Activated CD8-positive, alpha-beta T cell treated with anti-CD3 and anti-CD28 coated beads, Interleukin-2, amount 10 ng/mL, durations not matched to agents 7 days and 5 days (primary cell): Measurements from ENCODE around the gene SYNGR2. TPM values are rescaled to one million over a fixed set of nuclear protein-coding genes. Genes with fewer than 3 reads are reported as not detected.
A peak's percentile ranks its signal among the peaks of the same experiment; 100 is the strongest.
"Not testable (repeated sequence)": the region's sequence is repeated elsewhere in the genome, so short reads cannot be mapped to it uniquely, and the experiment has no call there.

ENCODE experiments used
- ATAC-seq: fragments of 150-1000 bp; cut with Tn5 transposase; one replicate; pipeline ENCODE4 v1.10.0; 2021; ENCODE audit warnings: moderate library complexity
- CTCF ChIA-PET: fragments of 350-600 bp; sonication (Branson Sonifier 250); formaldehyde crosslinking; loops from one replicate; lab custom pipeline; 2021; ENCODE audit warnings: antibody characterized with exemption; lab: Charles Lee
- POLR2A ChIA-PET: fragments of 350-600 bp; sonication (Branson Sonifier 250); formaldehyde crosslinking; loops from one replicate; lab custom pipeline; 2021; ENCODE audit warnings: antibody characterized with exemption; lab: Charles Lee
- DNase-seq: peaks from one replicate; pipeline ENCODE4 v3.0.0-alpha.2; 2020
- H3K27ac Mint-ChIP-seq: one replicate; pipeline ENCODE4 v1.8.0; 2021; ENCODE audit warnings: mild to moderate bottlenecking, mixed read lengths
- H3K27me3 Mint-ChIP-seq: one replicate; pipeline ENCODE4 v1.8.0; 2021; ENCODE audit warnings: low read depth, mixed read lengths
- H3K36me3 Mint-ChIP-seq: one replicate; pipeline ENCODE4 v1.8.0; 2021; ENCODE audit warnings: low read depth, mixed read lengths
- H3K4me1 Mint-ChIP-seq: one replicate; pipeline ENCODE4 v1.8.0; 2021; ENCODE audit warnings: low read depth, mixed read lengths
- H3K4me3 Mint-ChIP-seq: one replicate; pipeline ENCODE4 v1.8.0; 2021; ENCODE audit warnings: mild to moderate bottlenecking, mixed read lengths
- H3K9me3 Mint-ChIP-seq: one replicate; pipeline ENCODE4 v1.8.0; 2022; ENCODE audit warnings: mixed read lengths; ENCODE audit not compliant: insufficient read depth
- total RNA-seq, 2 experiments: library from RNA; stranded (reverse); gene quantifications; one replicate each; pipeline ENCODE4 v1.2.3, GENCODE V29; 2021

Gene SYNGR2
- total RNA-seq, 2 experiments from 2014 or later = 41.1 to 44.3 TPM

- ATAC-seq (no peak), DNase-seq (no peak)
- H3K9me3 Mint-ChIP-seq = no peaks in the 10 kb centered on the region
- CTCF ChIA-PET = interaction anchor here (1.4 kb wide), 1 partner anchor 31 kb away, joined by 3 read pairs; no protein-coding TSS in a partner anchor
- POLR2A ChIA-PET = interaction anchor here (0.9 to 1.0 kb wide), 2 partner anchors 19 to 37 kb away, joined by 3 to 4 read pairs; no protein-coding TSS in a partner anchor
- H3K4me3 Mint-ChIP-seq = no peak overlapping the region
- H3K4me1 Mint-ChIP-seq = peaks cover 9% of the 10 kb centered on the region
- no peak overlapping the region for H3K27ac Mint-ChIP-seq
- H3K27me3 Mint-ChIP-seq = no peaks in the 10 kb centered on the region
- H3K36me3 Mint-ChIP-seq = no peaks in the 10 kb centered on the region
These were observed 3.4 kb upstream of the SYNGR2 start for GRCh38 chr17:78164748-78165607.

- Mint-ChIP-seq H3K4me3 (no peak overlapping the region), H3K4me1 (peaks cover 22% of the 10 kb centered on the region), H3K27ac (no peak overlapping the region), H3K9me3 (no peaks in the 10 kb centered on the region), H3K27me3 (no peaks in the 10 kb centered on the region), H3K36me3 (no peaks in the 10 kb centered on the region)
- DNase-seq (no peak), ATAC-seq (no peak)
- ChIA-PET POLR2A (no interaction called here), CTCF (no interaction called here)
These were observed 2.0 kb upstream of the SYNGR2 start for GRCh38 chr17:78166416-78166815.

- Mint-ChIP-seq H3K36me3 (peaks cover 18% of the 10 kb centered on the region), H3K4me3 (peak overlapping the region; percentile 69), H3K27ac (peak overlapping the region; percentile 46), H3K27me3 (no peaks in the 10 kb centered on the region), H3K9me3 (no peaks in the 10 kb centered on the region), H3K4me1 (peaks cover 49% of the 10 kb centered on the region)
- DNase-seq (peak; percentile 41), ATAC-seq (peak; percentile 43)
- ChIA-PET CTCF (interaction anchor here (1.2 kb wide), 1 partner anchor 150 kb away, joined by 3 read pairs; no protein-coding TSS in a partner anchor), POLR2A (interaction anchor here (0.6 kb wide), 1 partner anchor 45 kb away, joined by 4 read pairs; no protein-coding TSS in a partner anchor)
These were observed 767 bp downstream of the SYNGR2 start for GRCh38 chr17:78168903-78169793.

DNA sequence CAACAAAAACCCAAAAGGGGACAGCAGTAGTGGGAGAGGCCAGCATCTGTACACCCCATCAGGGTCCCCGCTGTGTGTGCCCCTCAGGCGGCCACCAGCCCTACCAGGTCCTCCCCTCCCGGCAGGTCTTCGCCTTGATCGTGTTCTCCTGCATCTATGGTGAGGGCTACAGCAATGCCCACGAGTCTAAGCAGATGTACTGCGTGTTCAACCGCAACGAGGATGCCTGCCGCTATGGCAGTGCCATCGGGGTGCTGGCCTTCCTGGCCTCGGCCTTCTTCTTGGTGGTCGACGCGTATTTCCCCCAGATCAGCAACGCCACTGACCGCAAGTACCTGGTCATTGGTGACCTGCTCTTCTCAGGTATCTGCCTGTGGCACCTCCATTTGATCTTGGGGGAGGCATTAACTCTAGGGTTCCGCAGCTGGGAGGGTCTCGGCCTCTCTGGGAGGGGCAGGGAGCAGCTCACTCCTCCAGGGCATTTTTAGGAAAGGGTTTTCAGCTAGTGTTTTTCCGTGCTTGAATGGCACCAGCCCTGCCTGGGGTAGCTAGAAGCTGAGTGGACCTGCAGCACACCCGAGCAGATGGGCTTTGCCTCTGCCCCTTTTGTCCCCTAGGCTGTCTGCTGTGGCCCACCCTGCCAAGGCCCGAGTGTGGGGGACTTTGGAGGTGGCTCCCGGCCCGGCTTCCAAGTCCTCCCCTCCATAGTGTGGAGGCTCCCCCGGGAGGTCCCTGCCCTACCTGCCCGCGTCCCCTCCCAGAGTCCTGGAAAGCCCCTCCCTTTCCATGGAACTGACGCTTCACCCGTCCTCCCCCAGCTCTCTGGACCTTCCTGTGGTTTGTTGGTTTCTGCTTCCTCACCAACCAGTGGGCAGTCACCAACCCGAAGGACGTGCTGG lies 2.6 kb downstream of the SYNGR2 start:
- ChIA-PET POLR2A (interaction anchor here (1.2 kb wide), 1 partner anchor 16 kb away, joined by 3 read pairs; the partner anchor contains the start of gene TK1), CTCF (interaction anchor here (1.3 kb wide), 1 partner anchor 33 kb away, joined by 4 read pairs; no protein-coding TSS in a partner anchor)
- no peak overlapping the region for H3K4me3 Mint-ChIP-seq
- no peak overlapping the region for H3K27ac Mint-ChIP-seq
- no peaks in the 10 kb centered on the region for H3K27me3 Mint-ChIP-seq
- ATAC-seq = no peak
- no peaks in the 10 kb centered on the region for H3K9me3 Mint-ChIP-seq
- H3K4me1 Mint-ChIP-seq = peaks cover 60% of the 10 kb centered on the region
- no peak for DNase-seq
- peaks cover 26% of the 10 kb centered on the region for H3K36me3 Mint-ChIP-seq

- not testable (repeated sequence) for H3K9me3 Mint-ChIP-seq, ATAC-seq, H3K27me3 Mint-ChIP-seq, DNase-seq, H3K4me3 Mint-ChIP-seq
- POLR2A ChIA-PET = interaction anchor here (1.2 kb wide), 1 partner anchor 15 kb away, joined by 3 read pairs; the partner anchor contains the start of gene TK1
- H3K27ac Mint-ChIP-seq = peak overlapping the region; percentile 82
- peaks cover 68% of the 10 kb centered on the region for H3K4me1 Mint-ChIP-seq
- CTCF ChIA-PET = interaction anchor here (1.2 to 1.3 kb wide), 2 partner anchors 32 to 34 kb away, joined by 3 to 4 read pairs; no protein-coding TSS in a partner anchor
- peaks cover 29% of the 10 kb centered on the region for H3K36me3 Mint-ChIP-seq
These were observed 3.3 kb downstream of the SYNGR2 start for GRCh38 chr17:78171591-78172248.

GRCh38 chr17:78172249-78173051 lies 4.1 kb downstream of the SYNGR2 start:
- H3K27ac Mint-ChIP-seq = peak overlapping the region; percentile 82
- H3K9me3 Mint-ChIP-seq = no peaks in the 10 kb centered on the region
- H3K4me1 Mint-ChIP-seq = peaks cover 74% of the 10 kb centered on the region
- ATAC-seq = no peak
- no peak overlapping the region for H3K4me3 Mint-ChIP-seq
- ChIA-PET CTCF (interaction anchor here (0.9 to 1.2 kb wide), 2 partner anchors 32 to 34 kb away, joined by 3 read pairs; no protein-coding TSS in a partner anchor), POLR2A (interaction anchor here (1.2 kb wide), 1 partner anchor 14 kb away, joined by 3 read pairs; the partner anchor contains the start of gene TK1)
- H3K27me3 Mint-ChIP-seq = no peaks in the 10 kb centered on the region
- no peak for DNase-seq
- peaks cover 35% of the 10 kb centered on the region for H3K36me3 Mint-ChIP-seq

GRCh38 chr17:78173097-78173715 lies 4.8 kb downstream of the SYNGR2 start:
- H3K36me3 Mint-ChIP-seq = peaks cover 35% of the 10 kb centered on the region
- no peaks in the 10 kb centered on the region for H3K27me3 Mint-ChIP-seq
- no peaks in the 10 kb centered on the region for H3K9me3 Mint-ChIP-seq
- DNase-seq = peak; percentile 48
- peaks cover 71% of the 10 kb centered on the region for H3K4me1 Mint-ChIP-seq
- peak; percentile 21 for ATAC-seq
- ChIA-PET CTCF (interaction anchor here (0.9 to 4.6 kb wide), 3 partner anchors 33 to 45 kb away, joined by 3 to 31 read pairs (median 3); partner anchors contain the start of genes TMC6 and TMC8), POLR2A (interaction anchor here (0.6 to 2.3 kb wide), 2 partner anchors 31 to 1420 kb away, joined by 3 to 6 read pairs; no protein-coding TSS in a partner anchor)
- H3K27ac Mint-ChIP-seq = peak overlapping the region; percentile 82
- no peak overlapping the region for H3K4me3 Mint-ChIP-seq

GRCh38 chr17:78174346-78174869 lies 6.0 kb downstream of the SYNGR2 start:
- ChIA-PET POLR2A (interaction anchor here (2.3 kb wide), 1 partner anchor 33 kb away, joined by 6 read pairs; no protein-coding TSS in a partner anchor), CTCF (interaction anchor here (0.7 to 4.6 kb wide), 7 partner anchors 9 to 154 kb away, joined by 3 to 31 read pairs (median 7); partner anchors contain the start of genes AFMID, TK1, TMC6 and TMC8)
- Mint-ChIP-seq H3K27ac (peak overlapping the region; percentile 82), H3K4me1 (peaks cover 73% of the 10 kb centered on the region), H3K4me3 (no peak overlapping the region), H3K9me3 (no peaks in the 10 kb centered on the region), H3K36me3 (peaks cover 45% of the 10 kb centered on the region), H3K27me3 (no peaks in the 10 kb centered on the region)
- ATAC-seq (no peak), DNase-seq (no peak)
